Pons (tissue), 1 donor: ENCODE results near the gene FAM180B.

Source experiments
- DNase-seq: peaks from one replicate; pipeline ENCODE4 v3.0.0-alpha.2; 2016; ENCODE audit warnings: low spot score

FAM180B gene

GRCh38 chr11:47569646-47570045, 16.8 kb upstream of the FAM180B start:
- no peak for DNase-seq

- no peak for DNase-seq
These were observed 15.7 kb upstream of the FAM180B start for GRCh38 chr11:47570651-47571356.

GRCh38 chr11:47571357-47571729, 15.1 kb upstream of the FAM180B start:
- DNase-seq, result no peak

- DNase-seq, result no peak
These were observed 14.6 kb upstream of the FAM180B start for GRCh38 chr11:47571895-47572294.

- DNase-seq, result no peak
These were observed 13.7 kb upstream of the FAM180B start for GRCh38 chr11:47572715-47573255.

- DNase-seq, result peak; percentile 60
These were observed 13.2 kb upstream of the FAM180B start for GRCh38 chr11:47573321-47573720.

GRCh38 chr11:47577460-47578041, 8.9 kb upstream of the FAM180B start:
- DNase-seq, result no peak

- peak; percentile 90 for DNase-seq
These were observed 7.7 kb upstream of the FAM180B start, which contains the start of the genes KBTBD4 and NDUFS3 for GRCh38 chr11:47578524-47579494. Gene KBTBD4 (minus strand): TSS chr11:47578970. CDS start chr11:47578951, 19 bp downstream. Gene NDUFS3 (plus strand): TSS chr11:47579074. CDS start chr11:47579092, 18 bp downstream.

- no peak for DNase-seq
These were observed 2.6 kb upstream of the FAM180B start for GRCh38 chr11:47583844-47584243.

GRCh38 chr11:47587039-47587716, 700 bp downstream of the FAM180B start:
- peak; percentile 36 for DNase-seq

GRCh38 chr11:47587723-47588326, 1.3 kb downstream of the FAM180B start:
- DNase-seq, result peak; percentile 65

- no peak for DNase-seq
These were observed 2.6 kb downstream of the FAM180B start for GRCh38 chr11:47589118-47589517.

- DNase-seq, result no peak
These were observed 3.1 kb downstream of the FAM180B start for GRCh38 chr11:47589584-47589976.

GRCh38 chr11:47589977-47590861, 3.7 kb downstream of the FAM180B start:
- no peak for DNase-seq

- no peak for DNase-seq
These were observed 5.3 kb downstream of the FAM180B start for GRCh38 chr11:47591764-47592163.

- no peak for DNase-seq
These were observed 5.8 kb downstream of the FAM180B start for GRCh38 chr11:47592251-47592650.

- DNase-seq, result no peak
These were observed 6.5 kb downstream of the FAM180B start for GRCh38 chr11:47592970-47593369.

- no peak for DNase-seq
These were observed 7.0 kb downstream of the FAM180B start for GRCh38 chr11:47593492-47593933.

GRCh38 chr11:47593934-47594855, 7.7 kb downstream of the FAM180B start, which contains the start of gene C1QTNF4:
Gene C1QTNF4 (minus strand): TSS chr11:47594411. CDS start chr11:47590810, 3,601 bp downstream.
- DNase-seq, result no peak
